SH-SY5Y (cell line): Measurements from ENCODE around the gene NEUROD2.

ENCODE experiments used
- GATA2 ChIP-seq: IDR thresholded peaks from 2 replicates; pipeline ENCODE4 v1.6.1; 2011; ENCODE audit warnings: mild to moderate bottlenecking, low read depth, low read length
- GATA3 ChIP-seq: IDR thresholded peaks from 2 replicates; pipeline ENCODE4 v1.6.1; 2011; ENCODE audit warnings: low read depth, mild to moderate bottlenecking, low read length, moderate library complexity

GRCh38 chr17:39595928-39596510 is 11.7 kb downstream of the NEUROD2 start:
- TF ChIP-seq GATA2 = no peak
- no peak for TF ChIP-seq GATA3
